A673 (cell line): ENCODE results near the gene FXN. TPM values are rescaled to one million over a fixed set of nuclear protein-coding genes. Genes with fewer than 3 reads are reported as not detected.

Experiments
- BruUV-seq: library from RNA; stranded (reverse); fragments of 400-500 nt; replicated peaks from 2 replicates; lab custom pipeline; 2021; lab: Mats Ljungman, UMichigan
- CTCF ChIA-PET: fragments of 300-600 bp; sonication (Branson Sonifier 250); formaldehyde crosslinking; loops from one replicate; lab custom pipeline; 2022; ENCODE audit warnings: antibody characterized with exemption; lab: Charles Lee
- POLR2A ChIA-PET: fragments of 300-600 bp; sonication (Branson Sonifier 250); formaldehyde crosslinking; loops from one replicate; lab custom pipeline; 2022; ENCODE audit warnings: antibody characterized with exemption; ENCODE audit not compliant: low non-redundant PET; lab: Charles Lee
- DNase-seq: peaks from one replicate; pipeline ENCODE4 v3.0.0-alpha.2; 2015; ENCODE audit warnings: low spot score
- H3K27ac ChIP-seq: fragments of 200-600 bp; sonication (generic); 2 replicates; pipeline ENCODE4 v1.5.1; 2016; ENCODE audit warnings: mixed run types, low read depth, mild to moderate bottlenecking, mixed read lengths, antibody characterized with exemption, low read length; ENCODE audit not compliant: poor library complexity, severe bottlenecking
- H3K27me3 ChIP-seq: fragments of 200-600 bp; sonication (generic); replicated peaks from 2 replicates; pipeline ENCODE4 v1.6.1; 2017; ENCODE audit warnings: mixed run types, low read depth, mild to moderate bottlenecking, mixed read lengths, antibody characterized with exemption, low read length; ENCODE audit not compliant: insufficient read depth, poor library complexity
- H3K36me3 ChIP-seq: fragments of 200-600 bp; sonication (generic); 2 replicates; pipeline ENCODE4 v1.6.1; 2016; ENCODE audit warnings: mixed run types, mild to moderate bottlenecking, mixed read lengths, antibody characterized with exemption, low read length; ENCODE audit not compliant: insufficient read depth, poor library complexity, severe bottlenecking
- H3K4me1 ChIP-seq: fragments of 200-600 bp; sonication (generic); 2 replicates; pipeline ENCODE4 v1.6.1; 2017; ENCODE audit warnings: mixed run types, mild to moderate bottlenecking, mixed read lengths, antibody characterized with exemption, low read length; ENCODE audit not compliant: insufficient read depth, poor library complexity, severe bottlenecking
- H3K4me3 ChIP-seq: fragments of 200-600 bp; sonication (generic); 2 replicates; pipeline ENCODE4 v1.5.1; 2016; ENCODE audit warnings: low read depth, mixed run types, mild to moderate bottlenecking, mixed read lengths, low read length; ENCODE audit not compliant: poor library complexity, severe bottlenecking
- H3K9me3 ChIP-seq: fragments of 200-600 bp; sonication (generic); 2 replicates; pipeline ENCODE4 v1.6.1; 2016; ENCODE audit warnings: mixed run types, low read depth, mild to moderate bottlenecking, mixed read lengths, antibody characterized with exemption, low read length; ENCODE audit not compliant: poor library complexity, severe bottlenecking
- CTCF ChIP-seq: fragments of 300-800, 200-600 bp; sonication (generic); conservative IDR thresholded peaks from 2 replicates; pipeline ENCODE4 v1.5.1; 2017; ENCODE audit warnings: low read depth, mild to moderate bottlenecking, antibody characterized with exemption, low read length, moderate library complexity, mixed read lengths
- EZH2 ChIP-seq: fragments of 200-600 bp; sonication (generic); IDR thresholded peaks from 2 replicates; pipeline ENCODE4 v1.6.1; 2017; ENCODE audit warnings: borderline replicate concordance, low read depth, mild to moderate bottlenecking, mixed read lengths, antibody characterized with exemption, low read length; ENCODE audit not compliant: poor library complexity, severe bottlenecking
- intact Hi-C: fragments of 100-400 bp; cut with micrococcal nuclease; formaldehyde crosslinking; loops from one replicate; pipeline ENCODE4 v1.10.0; 2022; ENCODE audit not compliant: unreplicated experiment
- total RNA-seq: library from RNA; stranded (reverse); gene quantifications from 2 replicates; pipeline ENCODE4 v1.2.3, GENCODE V29; 2021

Gene FXN
- total RNA-seq, 1 experiment from 2014 or later: 20.8 TPM

GRCh38 chr9:69076550-69076949 lies 41.0 kb downstream of the FXN start:
- no peak for TF ChIP-seq CTCF
- no peak for TF ChIP-seq EZH2
- CTCF ChIA-PET: no interaction called here
- POLR2A ChIA-PET: no interaction called here
- intact Hi-C loops: no loop called here
- Histone ChIP-seq H3K9me3 (no peaks in the 10 kb centered on the region), H3K4me3 (no peak overlapping the region), H3K36me3 (no peaks in the 10 kb centered on the region), H3K27me3 (no peaks in the 10 kb centered on the region), H3K27ac (no peak overlapping the region), H3K4me1 (no peaks in the 10 kb centered on the region)
- DNase-seq: no peak
- BruUV-seq: no TSS peak

GRCh38 chr9:69078069-69078468 lies 42.5 kb downstream of the FXN start:
- H3K9me3 ChIP-seq: no peaks in the 10 kb centered on the region
- POLR2A ChIA-PET: no interaction called here
- no peaks in the 10 kb centered on the region for H3K4me1 ChIP-seq
- no peak for TF ChIP-seq CTCF
- no peak for TF ChIP-seq EZH2
- BruUV-seq: no TSS peak
- H3K4me3 ChIP-seq: no peak overlapping the region
- CTCF ChIA-PET: no interaction called here
- intact Hi-C loops: no loop called here
- no peaks in the 10 kb centered on the region for H3K36me3 ChIP-seq
- H3K27ac ChIP-seq: no peak overlapping the region
- H3K27me3 ChIP-seq: no peaks in the 10 kb centered on the region
- no peak for DNase-seq

- BruUV-seq: no TSS peak
- Histone ChIP-seq H3K27me3 (no peaks in the 10 kb centered on the region), H3K4me1 (no peaks in the 10 kb centered on the region), H3K4me3 (no peak overlapping the region), H3K9me3 (no peaks in the 10 kb centered on the region), H3K27ac (no peak overlapping the region), H3K36me3 (no peaks in the 10 kb centered on the region)
- intact Hi-C loops: no loop called here
- DNase-seq: no peak
- no peak for TF ChIP-seq EZH2
- TF ChIP-seq CTCF: no peak
- CTCF ChIA-PET: no interaction called here
- POLR2A ChIA-PET: no interaction called here
Observed at GRCh38 chr9:69078581-69078980, 43.0 kb downstream of the FXN start.
